WTC11 (cell line): Measurements from ENCODE around the gene BPIFB2. TPM values are rescaled to one million over a fixed set of nuclear protein-coding genes. Genes with fewer than 3 reads are reported as not detected.

Experiments
- ATAC-seq: fragments of 200-7000 bp; cut with Tn5 transposase; 2 replicates; pipeline ENCODE4 v1.10.0; 2021; ENCODE audit warnings: mild to moderate bottlenecking, moderate library complexity
- CTCF ChIA-PET: fragments of 300-600 bp; sonication (Branson Sonifier 250); formaldehyde crosslinking; loops from one replicate; lab custom pipeline; 2021; ENCODE audit warnings: antibody characterized with exemption; lab: Charles Lee
- POLR2A ChIA-PET: fragments of 350-600 bp; sonication (Branson Sonifier 250); formaldehyde crosslinking; loops from one replicate; lab custom pipeline; 2021; ENCODE audit warnings: antibody characterized with exemption; lab: Charles Lee
- DNase-seq: peaks from one replicate; pipeline ENCODE4 v3.0.0; 2021; ENCODE audit warnings: low spot score
- H3K27ac Mint-ChIP-seq: 2 replicates; pipeline ENCODE4 v1.8.0; 2021; ENCODE audit warnings: mixed read lengths
- H3K27me3 Mint-ChIP-seq: 2 replicates; pipeline ENCODE4 v1.8.0; 2021; ENCODE audit warnings: low read depth, mild to moderate bottlenecking, moderate library complexity, mixed read lengths
- H3K36me3 Mint-ChIP-seq: 2 replicates; pipeline ENCODE4 v1.8.0; 2021; ENCODE audit warnings: mixed read lengths
- H3K4me1 Mint-ChIP-seq: 2 replicates; pipeline ENCODE4 v1.8.0; 2022; ENCODE audit warnings: mixed read lengths
- H3K4me3 Mint-ChIP-seq: 2 replicates; pipeline ENCODE4 v1.8.0; 2021; ENCODE audit warnings: mild to moderate bottlenecking, moderate library complexity, mixed read lengths
- H3K9me3 Mint-ChIP-seq: 2 replicates; pipeline ENCODE4 v1.8.0; 2021; ENCODE audit warnings: mixed read lengths
- ATF2 ChIP-seq: sonication (generic); formaldehyde crosslinking; IDR thresholded peaks from 2 replicates; pipeline ENCODE4 v1.8.1; 2022; ENCODE audit warnings: low read depth, missing genetic modification reagents, borderline replicate concordance
- E2F4 ChIP-seq: sonication (generic); formaldehyde crosslinking; IDR thresholded peaks from 2 replicates; pipeline ENCODE4 v1.8.1; 2022; ENCODE audit warnings: low read depth, mild to moderate bottlenecking, moderate library complexity, missing genetic modification reagents, borderline replicate concordance
- E2F5 ChIP-seq: sonication (generic); formaldehyde crosslinking; IDR thresholded peaks from 2 replicates; pipeline ENCODE4 v1.8.1; 2022; ENCODE audit warnings: mild to moderate bottlenecking, moderate library complexity, missing genetic modification reagents
- FOXK1 ChIP-seq: sonication (generic); formaldehyde crosslinking; IDR thresholded peaks from 2 replicates; pipeline ENCODE4 v1.8.0; 2022; ENCODE audit warnings: mild to moderate bottlenecking, moderate library complexity, missing genetic modification reagents
- FOXP4 ChIP-seq: sonication (generic); formaldehyde crosslinking; IDR thresholded peaks from 2 replicates; pipeline ENCODE4 v1.8.0; 2022; ENCODE audit warnings: mild to moderate bottlenecking, missing genetic modification reagents
- GABPB1 ChIP-seq: sonication (generic); formaldehyde crosslinking; IDR thresholded peaks from 2 replicates; pipeline ENCODE4 v1.8.1; 2023; ENCODE audit warnings: mild to moderate bottlenecking, missing genetic modification reagents
- HMGA2 ChIP-seq: fragments of 250-450 bp; sonication (Bioruptor Pico); IDR thresholded peaks from 2 replicates; pipeline ENCODE4 v1.4.0; 2021; ENCODE audit warnings: mild to moderate bottlenecking, moderate library complexity
- NFATC4 ChIP-seq: fragments of 250-450 bp; sonication (Bioruptor Pico); IDR thresholded peaks from 2 replicates; pipeline ENCODE4 v1.9.0; 2021; ENCODE audit warnings: mild to moderate bottlenecking
- NFYB ChIP-seq: sonication (generic); formaldehyde crosslinking; conservative IDR thresholded peaks from 2 replicates; pipeline ENCODE4 v1.8.0; 2022; ENCODE audit warnings: low read depth, missing genetic modification reagents
- OVOL2 ChIP-seq: fragments of 250-450 bp; sonication (Bioruptor Pico); IDR thresholded peaks from 2 replicates; pipeline ENCODE4 v1.9.0; 2021; ENCODE audit warnings: mild to moderate bottlenecking, borderline replicate concordance
- SMAD4 ChIP-seq: sonication (generic); formaldehyde crosslinking; IDR thresholded peaks from 2 replicates; pipeline ENCODE4 v1.8.0; 2022; ENCODE audit warnings: mild to moderate bottlenecking, missing genetic modification reagents
- SOX15 ChIP-seq: fragments of 250-450 bp; sonication (Bioruptor Pico); IDR thresholded peaks from 2 replicates; pipeline ENCODE4 v1.9.0; 2021; ENCODE audit warnings: mild to moderate bottlenecking
- TEAD4 ChIP-seq: sonication (generic); formaldehyde crosslinking; IDR thresholded peaks from 2 replicates; pipeline ENCODE4 v1.8.0; 2022; ENCODE audit warnings: mild to moderate bottlenecking, missing genetic modification reagents
- ZBTB21 ChIP-seq: sonication (generic); formaldehyde crosslinking; IDR thresholded peaks from 2 replicates; pipeline ENCODE4 v1.8.1; 2023; ENCODE audit warnings: mild to moderate bottlenecking, missing genetic modification reagents, borderline replicate concordance
- ZBTB43 ChIP-seq: sonication (generic); formaldehyde crosslinking; IDR thresholded peaks from 2 replicates; pipeline ENCODE4 v1.8.1; 2023; ENCODE audit warnings: mild to moderate bottlenecking, missing genetic modification reagents
- ZNF138 ChIP-seq: sonication (generic); formaldehyde crosslinking; conservative IDR thresholded peaks from 2 replicates; pipeline ENCODE4 v1.8.1; 2022; ENCODE audit warnings: mild to moderate bottlenecking, moderate library complexity, missing genetic modification reagents
- ZNF281 ChIP-seq: sonication (generic); formaldehyde crosslinking; IDR thresholded peaks from 2 replicates; pipeline ENCODE4 v1.8.0; 2023; ENCODE audit warnings: mild to moderate bottlenecking, missing genetic modification reagents
- total RNA-seq: library from RNA; stranded (reverse); gene quantifications from 3 replicates; pipeline ENCODE4 v1.2.3, GENCODE V29; 2021

Gene BPIFB2
- total RNA-seq, 1 experiment from 2014 or later = 0.09 TPM

GRCh38 chr20:33017542-33017941 lies 10.0 kb downstream of the BPIFB2 start (continued):
- TF ChIP-seq ATF2 (CRISPR knock-in tag) (no peak), SOX15 (CRISPR knock-in tag) (no peak), SMAD4 (CRISPR knock-in tag) (no peak), E2F5 (CRISPR knock-in tag) (no peak), ZBTB43 (no peak)
- TF ChIP-seq, all 79 proteins: peak for 0

GRCh38 chr20:33018169-33018931 lies 10.8 kb downstream of the BPIFB2 start:
- no peak for ATAC-seq
- CTCF ChIA-PET = interaction anchor here (1.0 to 5.6 kb wide), 5 partner anchors 13 to 112 kb away, joined by 3 to 34 read pairs (median 4); partner anchors contain the start of gene SUN5

More at GRCh38 chr20:33018169-33018931, 10.8 kb downstream of the BPIFB2 start:
- H3K27ac Mint-ChIP-seq = no peak overlapping the region
- DNase-seq = no peak
- no peaks in the 10 kb centered on the region for H3K27me3 Mint-ChIP-seq
- H3K4me3 Mint-ChIP-seq = no peak overlapping the region
- no peaks in the 10 kb centered on the region for H3K9me3 Mint-ChIP-seq
- no peak for TF ChIP-seq FOXK1 (CRISPR knock-in tag)
- TF ChIP-seq FOXP4 = no peak
- no peak for TF ChIP-seq GABPB1 (CRISPR knock-in tag)
- TF ChIP-seq OVOL2 (CRISPR knock-in tag) = no peak
- no peak for TF ChIP-seq ZBTB21 (CRISPR knock-in tag)
- TF ChIP-seq ZNF281 (CRISPR knock-in tag) = no peak
- TF ChIP-seq E2F4 (CRISPR knock-in tag) = no peak
- no peak for TF ChIP-seq SOX15 (CRISPR knock-in tag)
- TF ChIP-seq NFATC4 = no peak
- no peak for TF ChIP-seq TEAD4 (CRISPR knock-in tag)
- TF ChIP-seq ZNF138 (CRISPR knock-in tag) = no peak
- TF ChIP-seq NFYB (CRISPR knock-in tag) = no peak
- no peak for TF ChIP-seq HMGA2 (CRISPR knock-in tag)
- H3K4me1 Mint-ChIP-seq = peaks cover 9% of the 10 kb centered on the region; the same call in 1 of the 2 replicates
- POLR2A ChIA-PET = no interaction called here
- no peaks in the 10 kb centered on the region for H3K36me3 Mint-ChIP-seq
